HEK293 (cell line): ENCODE data around the gene CXorf38.

Experiments used
- CTCF ChIA-PET: fragments of 350-600 bp; formaldehyde crosslinking; extraction: SDS; loops from one replicate; lab custom pipeline; 2021; ENCODE audit warnings: antibody characterized with exemption; lab: Yijun Ruan, JAX
- POLR2A ChIA-PET: fragments of 300-600 bp; formaldehyde crosslinking; extraction: SDS; loops from one replicate; lab custom pipeline; 2020; ENCODE audit warnings: antibody characterized with exemption, inconsistent platforms; lab: Yijun Ruan, JAX
- H3K27ac ChIP-seq: fragments of 200-500 bp; sonication (Bioruptor generic); 2 replicates; pipeline ENCODE4 v1.5.1; 2014; ENCODE audit warnings: low read depth, low read length, control low read depth, inconsistent platforms; ENCODE audit errors: extremely low read depth
- H3K36me3 ChIP-seq, 2 experiments: fragments of 200-500 bp in 1 of 2; sonication (Bioruptor generic) in 1 of 2; 1 replicate in 1 of 2; 2 replicates in 1 of 2; pipeline ENCODE4 v1.5.1; 2014 to 2017; ENCODE audit warnings: inconsistent platforms in 2 of 2, low read length in 2 of 2; ENCODE audit not compliant: control insufficient read depth in 2 of 2, insufficient read depth in 1 of 2
- H3K4me1 ChIP-seq: fragments of 200-500 bp; sonication (Bioruptor generic); 2 replicates; pipeline ENCODE4 v1.5.1; 2014; ENCODE audit warnings: mild to moderate bottlenecking, low read length, inconsistent platforms; ENCODE audit not compliant: control insufficient read depth, insufficient read depth
- H3K4me3 ChIP-seq: 2 replicates; pipeline ENCODE4 v1.5.1; 2011; ENCODE audit warnings: low read depth, mild to moderate bottlenecking, control low read depth, low read length, moderate library complexity
- H3K9me3 ChIP-seq: fragments of 200-500 bp; sonication (Bioruptor generic); 2 replicates; pipeline ENCODE4 v1.5.1; 2014; ENCODE audit warnings: low read depth, low read length, inconsistent platforms; ENCODE audit not compliant: control insufficient read depth, insufficient read depth
- GLIS2 ChIP-seq: fragments of 450-650 bp; formaldehyde crosslinking; IDR thresholded peaks from 2 replicates; pipeline ENCODE4 v1.5.1; 2016; ENCODE audit warnings: missing biosample characterization, missing genetic modification characterization
- PRDM6 ChIP-seq: fragments of 450-650 bp; formaldehyde crosslinking; IDR thresholded peaks from 2 replicates; pipeline ENCODE4 v1.5.1; 2017; ENCODE audit warnings: missing biosample characterization, missing genetic modification characterization
- SP2 ChIP-seq: fragments of 450-650 bp; formaldehyde crosslinking; IDR thresholded peaks from 2 replicates; pipeline ENCODE4 v1.5.1; 2016; ENCODE audit warnings: missing biosample characterization, missing genetic modification characterization
- ZBTB11 ChIP-seq: fragments of 450-650 bp; formaldehyde crosslinking; conservative IDR thresholded peaks from 2 replicates; pipeline ENCODE4 v1.5.1; 2016; ENCODE audit warnings: low read depth, missing biosample characterization, missing genetic modification characterization
- ZBTB20 ChIP-seq: fragments of 450-650 bp; formaldehyde crosslinking; IDR thresholded peaks from 2 replicates; pipeline ENCODE4 v1.5.1; 2016; ENCODE audit warnings: missing biosample characterization, missing genetic modification characterization
- ZBTB8A ChIP-seq: fragments of 450-650 bp; formaldehyde crosslinking; IDR thresholded peaks from 2 replicates; pipeline ENCODE4 v1.5.1; 2016; ENCODE audit warnings: missing biosample characterization, missing genetic modification characterization
- ZFP69B ChIP-seq: fragments of 450-650 bp; formaldehyde crosslinking; IDR thresholded peaks from 2 replicates; pipeline ENCODE4 v1.5.1; 2016; ENCODE audit warnings: missing biosample characterization, missing genetic modification characterization
- ZNF155 ChIP-seq: fragments of 450-650 bp; formaldehyde crosslinking; IDR thresholded peaks from 2 replicates; pipeline ENCODE4 v1.5.1; 2016; ENCODE audit warnings: missing biosample characterization, missing genetic modification characterization
- ZNF311 ChIP-seq: fragments of 450-650 bp; formaldehyde crosslinking; IDR thresholded peaks from 2 replicates; pipeline ENCODE4 v1.5.1; 2017; ENCODE audit warnings: missing biosample characterization, missing genetic modification characterization, borderline replicate concordance
- ZNF335 ChIP-seq: fragments of 450-650 bp; formaldehyde crosslinking; conservative IDR thresholded peaks from 2 replicates; pipeline ENCODE4 v1.5.1; 2016; ENCODE audit warnings: missing biosample characterization, missing genetic modification characterization
- ZNF341 ChIP-seq: fragments of 450-650 bp; formaldehyde crosslinking; IDR thresholded peaks from 2 replicates; pipeline ENCODE4; 2016; ENCODE audit warnings: low read depth, missing biosample characterization, missing genetic modification characterization
- ZNF362 ChIP-seq: fragments of 450-650 bp; formaldehyde crosslinking; IDR thresholded peaks from 2 replicates; pipeline ENCODE4 v1.5.1; 2016; ENCODE audit warnings: missing biosample characterization, missing genetic modification characterization
- ZNF600 ChIP-seq: fragments of 450-650 bp; formaldehyde crosslinking; IDR thresholded peaks from 2 replicates; pipeline ENCODE4 v1.5.1; 2016; ENCODE audit warnings: missing biosample characterization, missing genetic modification characterization
- ZNF610 ChIP-seq: fragments of 450-650 bp; formaldehyde crosslinking; IDR thresholded peaks from 2 replicates; pipeline ENCODE4 v1.5.1; 2016; ENCODE audit warnings: missing biosample characterization, missing genetic modification characterization, borderline replicate concordance
- ZNF654 ChIP-seq: fragments of 450-650 bp; formaldehyde crosslinking; IDR thresholded peaks from 2 replicates; pipeline ENCODE4 v1.5.1; 2016; ENCODE audit warnings: low read depth, missing biosample characterization, missing genetic modification characterization
- ZNF660 ChIP-seq: fragments of 450-650 bp; IDR thresholded peaks from 2 replicates; pipeline ENCODE4 v1.5.1; 2018; ENCODE audit warnings: missing biosample characterization, mild to moderate bottlenecking, missing genetic modification characterization
- ZNF692 ChIP-seq: fragments of 450-650 bp; formaldehyde crosslinking; IDR thresholded peaks from 2 replicates; pipeline ENCODE4 v1.5.1; 2016; ENCODE audit warnings: missing biosample characterization, missing genetic modification characterization
- ZNF76 ChIP-seq: fragments of 450-650 bp; formaldehyde crosslinking; IDR thresholded peaks from 2 replicates; pipeline ENCODE4; 2016; ENCODE audit warnings: low read depth, missing biosample characterization, missing genetic modification characterization, borderline replicate concordance
- ZNF837 ChIP-seq: fragments of 450-650 bp; formaldehyde crosslinking; IDR thresholded peaks from 2 replicates; pipeline ENCODE4 v1.5.1; 2016; ENCODE audit warnings: missing biosample characterization, missing genetic modification characterization
- ZSCAN16 ChIP-seq: fragments of 450-650 bp; formaldehyde crosslinking; IDR thresholded peaks from 2 replicates; pipeline ENCODE4 v1.5.1; 2016; ENCODE audit warnings: missing biosample characterization, missing genetic modification characterization
- TF ChIP-seq, protein P1 (sequence below): fragments of 450-650 bp; formaldehyde crosslinking; IDR thresholded peaks from 2 replicates; pipeline ENCODE4 v1.5.1; 2016; ENCODE audit warnings: missing biosample characterization, missing genetic modification characterization

Gene CXorf38

GRCh38 chrX:40651620-40652223 is 4.4 kb upstream of the CXorf38 start:
- H3K4me3 ChIP-seq = no peak overlapping the region
- H3K36me3 ChIP-seq = peaks cover 35 to 45% of the 10 kb centered on the region in 2 experiments
- no peaks in the 10 kb centered on the region for H3K9me3 ChIP-seq

GRCh38 chrX:40646489-40647306 is 663 bp downstream of the CXorf38 start:
- peaks cover 6% of the 10 kb centered on the region for H3K4me1 ChIP-seq
- ChIA-PET CTCF (interaction anchor here (1.7 kb wide), 1 partner anchor 103 kb away, joined by 9 read pairs; no protein-coding TSS in a partner anchor), POLR2A (interaction anchor here (0.5 to 1.0 kb wide), 5 partner anchors 66 to 121 kb away, joined by 3 to 4 read pairs (median 3); partner anchors contain the start of genes ATP6AP2 and MED14)
- H3K27ac ChIP-seq = peak overlapping the region; percentile 81
- peaks cover 27 to 30% of the 10 kb centered on the region in 2 experiments for H3K36me3 ChIP-seq
- H3K9me3 ChIP-seq = no peaks in the 10 kb centered on the region
- H3K4me3 ChIP-seq = peak overlapping the region; percentile 89
- TF ChIP-seq ZNF311 (tag by site-specific recombination) (no peak), ZNF600 (no peak), ZNF610 (no peak), SP2 (tag by site-specific recombination) (0 out of 2 replicates have a peak, but pooled peaks have one; percentile 19), ZNF837 (tag by site-specific recombination) (no peak), ZFP69B (peak; percentile 89), ZBTB20 (peak; percentile 56), ZNF76 (tag by site-specific recombination) (0 out of 2 replicates have a peak, but pooled peaks have one; percentile 33), ZBTB8A (tag by site-specific recombination) (peak; percentile 41), GLIS2 (tag by site-specific recombination) (peak; percentile 64), PRDM6 (tag by site-specific recombination) (no peak), ZNF335 (tag by site-specific recombination) (peak; percentile 96), ZSCAN16 (tag by site-specific recombination) (no peak), ZBTB11 (tag by site-specific recombination) (peak; percentile 38; the same call in 1 of the 2 replicates), ZNF155 (tag by site-specific recombination) (no peak), ZNF692 (tag by site-specific recombination) (peak; percentile 97)
- TF ChIP-seq, protein P1, sequence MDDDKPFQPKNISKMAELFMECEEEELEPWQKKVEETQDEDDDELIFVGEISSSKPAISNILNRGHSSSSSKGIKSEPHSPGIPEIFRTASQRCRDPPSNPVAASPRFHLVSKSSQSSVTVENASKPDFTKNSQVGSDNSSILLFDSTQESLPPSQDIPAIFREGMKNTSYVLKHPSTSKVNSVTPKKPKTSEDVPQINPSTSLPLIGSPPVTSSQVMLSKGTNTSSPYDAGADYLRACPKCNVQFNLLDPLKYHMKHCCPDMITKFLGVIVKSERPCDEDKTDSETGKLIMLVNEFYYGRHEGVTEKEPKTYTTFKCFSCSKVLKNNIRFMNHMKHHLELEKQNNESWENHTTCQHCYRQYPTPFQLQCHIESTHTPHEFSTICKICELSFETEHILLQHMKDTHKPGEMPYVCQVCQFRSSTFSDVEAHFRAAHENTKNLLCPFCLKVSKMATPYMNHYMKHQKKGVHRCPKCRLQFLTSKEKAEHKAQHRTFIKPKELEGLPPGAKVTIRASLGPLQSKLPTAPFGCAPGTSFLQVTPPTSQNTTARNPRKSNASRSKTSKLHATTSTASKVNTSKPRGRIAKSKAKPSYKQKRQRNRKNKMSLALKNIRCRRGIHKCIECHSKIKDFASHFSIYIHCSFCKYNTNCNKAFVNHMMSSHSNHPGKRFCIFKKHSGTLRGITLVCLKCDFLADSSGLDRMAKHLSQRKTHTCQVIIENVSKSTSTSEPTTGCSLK (tag by site-specific recombination) = no peak

More at GRCh38 chrX:40651620-40652223, 4.4 kb upstream of the CXorf38 start:
- H3K27ac ChIP-seq = no peak overlapping the region
- ChIA-PET POLR2A (interaction anchor here (1.0 kb wide), 1 partner anchor 142 kb away, joined by 5 read pairs; no protein-coding TSS in a partner anchor), CTCF (interaction anchor here (0.5 to 5.1 kb wide), 77 partner anchors 8 to 1302 kb away, joined by 3 to 76 read pairs (median 5); partner anchors contain the start of gene MED14)
- TF ChIP-seq ZNF341 (tag by site-specific recombination) = no peak
- 0 out of 2 replicates have a peak, but pooled peaks have one; percentile 52 for TF ChIP-seq ZNF362 (tag by site-specific recombination)
- no peak for TF ChIP-seq SP2 (tag by site-specific recombination)
- TF ChIP-seq ZNF660 (tag by site-specific recombination) = peak; percentile 59; the same call in 1 of the 2 replicates
- peak; percentile 66 for TF ChIP-seq ZNF654 (tag by site-specific recombination)
- peaks cover 4% of the 10 kb centered on the region; the same call in 1 of the 2 replicates for H3K4me1 ChIP-seq
